Stimulated activated naive CD4-positive, alpha-beta T cell (primary cell): ENCODE results near the gene LRPAP1.
A peak's percentile ranks its signal among the peaks of the same experiment; 100 is the strongest.
"Not testable (repeated sequence)": the region's sequence is repeated elsewhere in the genome, so short reads cannot be mapped to it uniquely, and the experiment has no call there.

ENCODE experiments used
- DNase-seq, 6 experiments: peaks; one replicate each; lab custom pipeline; 2025; lab: John Stamatoyannopoulos, UW

Gene LRPAP1

GRCh38 chr4:3531879-3532750 is at the start of gene LRPAP1:
Gene LRPAP1, minus strand, starts transcription at chr4:3532422. Its CDS starts 10 bp downstream, at chr4:3532412.
- DNase-seq = peak; percentile 69 to 89 (median 87)

GRCh38 chr4:3581334-3582090 is 49.3 kb upstream of the LRPAP1 start:
- not testable (repeated sequence) for DNase-seq

- not testable (repeated sequence) for DNase-seq
Observed at GRCh38 chr4:3580859-3581258, 48.6 kb upstream of the LRPAP1 start.

- DNase-seq = not testable (repeated sequence)
Observed at GRCh38 chr4:3578527-3579144, 46.4 kb upstream of the LRPAP1 start.

GRCh38 chr4:3578052-3578451 is 45.8 kb upstream of the LRPAP1 start:
- not testable (repeated sequence) for DNase-seq

GRCh38 chr4:3577208-3577892 is 45.1 kb upstream of the LRPAP1 start:
- DNase-seq = not testable (repeated sequence)

GRCh38 chr4:3576533-3577207 is 44.4 kb upstream of the LRPAP1 start:
- DNase-seq = not testable (repeated sequence)

- DNase-seq = not testable (repeated sequence)
Observed at GRCh38 chr4:3575426-3576369, 43.5 kb upstream of the LRPAP1 start.

GRCh38 chr4:3574865-3575264 is 42.6 kb upstream of the LRPAP1 start:
- not testable (repeated sequence) for DNase-seq

GRCh38 chr4:3574346-3574745 is 42.1 kb upstream of the LRPAP1 start:
- not testable (repeated sequence) for DNase-seq

- DNase-seq = no peak
Observed at GRCh38 chr4:3573131-3573530, 40.9 kb upstream of the LRPAP1 start.

- no peak for DNase-seq
Observed at GRCh38 chr4:3572363-3572762, 40.1 kb upstream of the LRPAP1 start.

- DNase-seq = no peak
Observed at GRCh38 chr4:3571921-3572320, 39.7 kb upstream of the LRPAP1 start.

GRCh38 chr4:3570923-3571322 is 38.7 kb upstream of the LRPAP1 start:
- not testable (repeated sequence) for DNase-seq

- DNase-seq = not testable (repeated sequence)
Observed at GRCh38 chr4:3569611-3570010, 37.4 kb upstream of the LRPAP1 start.

GRCh38 chr4:3566701-3567100 is 34.5 kb upstream of the LRPAP1 start:
- DNase-seq = not testable (repeated sequence)

GRCh38 chr4:3566301-3566700 is 34.1 kb upstream of the LRPAP1 start:
- not testable (repeated sequence) for DNase-seq

- not testable (repeated sequence) for DNase-seq
Observed at GRCh38 chr4:3564948-3565347, 32.7 kb upstream of the LRPAP1 start.

GRCh38 chr4:3563403-3563802 is 31.2 kb upstream of the LRPAP1 start:
- no peak for DNase-seq

- DNase-seq = not testable (repeated sequence)
Observed at GRCh38 chr4:3562127-3562526, 29.9 kb upstream of the LRPAP1 start.
